Heart left ventricle (tissue), 13 donors: ENCODE data around the gene IFRD2.

Experiments
- POLR2A ChIP-seq, 2 donors: fragments of 450-650 bp; IDR thresholded peaks; one replicate each; pipeline ENCODE4 v1.6.1; 2017; ENCODE audit warnings: antibody characterized with exemption in 2 of 2, mild to moderate bottlenecking in 2 of 2, moderate library complexity in 2 of 2
- TF ChIP-seq, protein P1 (sequence below), 12 donors: fragments of 200-600 bp; sonication (generic) in 4 of 12; IDR thresholded peaks; one replicate each; pipeline versions ENCODE4 v1.5.0 to v1.8.0; 2018 to 2022; ENCODE audit warnings: antibody characterized with exemption in 12 of 12, mild to moderate bottlenecking in 5 of 12
- donor health status: ischemic (EF 13 %, LVEDD 7.1; RV severe dilation, severe dysfunction).
- donor health status: DM: no; HTN: yes; CAD: no.
- donor health status: DM: no; HTN: no; CAD: no.
- donor health status: ischemic (EF 25% LVEDD 6.9; RV normal size, moderate dysfunction).
- donor health status: ischemic (EF 25% LVEDD 5.7; RV mildly dilated, moderate dysfunction).
- donor health status: ischemic (EF 35%, LVEDD 5.7; RV mildly dilated, moderate dysfunction).
- donor health status: nonischemic (EF 11% LVEDD 7.7; RV severe dilation, severe dysfunction).
- donor health status: DM: yes; HTN: yes; CAD: no.
- donor health status: PGD.
- donor health status: ischemic (EF 29% LVEDD 5.4; RV normal size, mild dysfunction).
- donor health status: nonischemic (EF 23%, LVEDD 6.1; RV moderate dilation, normal function).

DNA sequence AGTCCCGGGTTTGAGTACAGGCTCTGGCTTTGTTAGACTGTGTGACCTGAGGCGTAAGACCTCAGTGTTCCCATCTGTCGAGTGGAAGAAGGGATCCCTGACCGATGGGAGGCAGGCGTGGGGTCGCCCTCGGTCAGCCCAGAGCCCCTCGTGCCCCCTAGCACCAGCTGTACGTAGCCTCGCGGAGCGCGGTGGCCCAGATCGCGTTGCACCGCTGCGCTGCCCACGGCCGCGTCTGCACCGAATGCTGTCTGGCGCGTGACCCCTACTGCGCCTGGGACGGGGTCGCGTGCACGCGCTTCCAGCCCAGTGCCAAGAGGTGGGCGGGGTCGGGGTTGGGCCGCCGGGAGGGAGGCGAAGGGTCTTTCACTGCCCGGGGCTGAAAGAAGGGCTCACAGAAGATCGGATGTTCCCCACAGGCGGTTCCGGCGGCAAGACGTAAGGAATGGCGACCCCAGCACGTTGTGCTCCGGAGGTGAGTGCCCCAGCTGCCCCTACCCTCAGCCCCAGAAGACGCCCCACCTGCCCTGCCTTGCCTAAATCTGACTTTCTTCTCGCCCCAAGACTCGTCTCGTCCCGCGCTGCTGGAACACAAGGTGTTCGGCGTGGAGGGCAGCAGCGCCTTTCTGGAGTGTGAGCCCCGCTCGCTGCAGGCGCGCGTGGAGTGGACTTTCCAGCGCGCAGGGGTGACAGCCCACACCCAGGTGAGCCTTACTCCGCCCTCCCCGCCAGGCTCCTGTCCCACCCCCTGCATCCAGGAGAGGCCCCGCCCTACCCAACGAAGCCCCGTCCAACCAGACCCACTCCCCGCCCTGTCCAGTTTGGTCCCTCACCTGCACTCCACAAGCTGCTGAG is 16.9 kb downstream of the IFRD2 start:
- TF ChIP-seq, protein P1, sequence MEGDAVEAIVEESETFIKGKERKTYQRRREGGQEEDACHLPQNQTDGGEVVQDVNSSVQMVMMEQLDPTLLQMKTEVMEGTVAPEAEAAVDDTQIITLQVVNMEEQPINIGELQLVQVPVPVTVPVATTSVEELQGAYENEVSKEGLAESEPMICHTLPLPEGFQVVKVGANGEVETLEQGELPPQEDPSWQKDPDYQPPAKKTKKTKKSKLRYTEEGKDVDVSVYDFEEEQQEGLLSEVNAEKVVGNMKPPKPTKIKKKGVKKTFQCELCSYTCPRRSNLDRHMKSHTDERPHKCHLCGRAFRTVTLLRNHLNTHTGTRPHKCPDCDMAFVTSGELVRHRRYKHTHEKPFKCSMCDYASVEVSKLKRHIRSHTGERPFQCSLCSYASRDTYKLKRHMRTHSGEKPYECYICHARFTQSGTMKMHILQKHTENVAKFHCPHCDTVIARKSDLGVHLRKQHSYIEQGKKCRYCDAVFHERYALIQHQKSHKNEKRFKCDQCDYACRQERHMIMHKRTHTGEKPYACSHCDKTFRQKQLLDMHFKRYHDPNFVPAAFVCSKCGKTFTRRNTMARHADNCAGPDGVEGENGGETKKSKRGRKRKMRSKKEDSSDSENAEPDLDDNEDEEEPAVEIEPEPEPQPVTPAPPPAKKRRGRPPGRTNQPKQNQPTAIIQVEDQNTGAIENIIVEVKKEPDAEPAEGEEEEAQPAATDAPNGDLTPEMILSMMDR (IDR thresholded peaks at IDR 0.05) = no peak
- no peak for TF ChIP-seq POLR2A (IDR thresholded peaks at IDR 0.05)
